GM12891 (cell line): Measurements from ENCODE around the gene GEMIN7.

Source experiments
- PAX5 ChIP-seq: IDR thresholded peaks from 2 replicates; pipeline ENCODE4 v1.6.1; 2011; ENCODE audit warnings: low read length, moderate library complexity, mild to moderate bottlenecking; ENCODE audit not compliant: insufficient read depth, severe bottlenecking
- POLR2A ChIP-seq: IDR thresholded peaks from 2 replicates; pipeline ENCODE4 v1.6.1; 2011; ENCODE audit warnings: low read depth, low read length, control low read depth
- POLR2AphosphoS5 ChIP-seq: IDR thresholded peaks from 2 replicates; pipeline ENCODE4 v1.6.1; 2011; ENCODE audit warnings: low read depth, low read length, control low read depth
- SPI1 ChIP-seq: IDR thresholded peaks from 2 replicates; pipeline ENCODE4 v1.6.1; 2011; ENCODE audit warnings: low read depth, low read length, control low read depth
- TAF1 ChIP-seq: IDR thresholded peaks from 2 replicates; pipeline ENCODE4 v1.6.1; 2011; ENCODE audit warnings: low read depth, low read length, control low read depth

GRCh38 chr19:45130236-45130635 lies 51.2 kb downstream of the GEMIN7 start:
- TF ChIP-seq POLR2A (no peak), TAF1 (no peak), POLR2AphosphoS5 (no peak), SPI1 (no peak), PAX5 (no peak)
